Measurements from ENCODE around the gene SLC11A1. TPM values are rescaled to one million over a fixed set of nuclear protein-coding genes. Genes with fewer than 3 reads are reported as not detected.

The SLC11A1 gene
- total and polyA plus RNA-seq, 2 experiments from 2014 or later: 0.63 to 1.1 TPM

DNA sequence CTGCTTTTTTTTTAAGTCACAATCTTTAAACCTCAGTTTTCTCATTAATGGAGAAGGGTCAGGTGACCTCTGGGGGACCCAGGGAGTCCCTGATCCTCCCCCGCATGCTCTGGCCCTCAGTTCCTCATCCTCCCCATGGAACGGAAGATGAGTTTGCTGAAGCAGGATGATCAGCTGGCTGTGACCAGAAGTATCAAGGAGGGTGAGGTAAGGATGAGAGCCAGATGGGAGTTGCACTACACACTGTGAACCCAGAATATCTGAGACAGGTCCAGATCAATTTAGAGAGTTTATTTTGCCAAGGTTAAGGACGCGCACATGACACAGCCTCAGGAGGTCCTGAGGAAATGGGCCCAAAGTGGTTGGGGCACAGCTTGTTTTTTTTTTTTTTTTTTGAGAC is 21.6 kb upstream of the SLC11A1 start:
- no peak for TF ChIP-seq CTCF (IDR thresholded peaks at IDR 0.05; ENCODE audit: low read depth, low read length)
- peaks cover 14% of the 10 kb centered on the region for H3K4me1 ChIP-seq (ENCODE audit: low read depth)

DNA sequence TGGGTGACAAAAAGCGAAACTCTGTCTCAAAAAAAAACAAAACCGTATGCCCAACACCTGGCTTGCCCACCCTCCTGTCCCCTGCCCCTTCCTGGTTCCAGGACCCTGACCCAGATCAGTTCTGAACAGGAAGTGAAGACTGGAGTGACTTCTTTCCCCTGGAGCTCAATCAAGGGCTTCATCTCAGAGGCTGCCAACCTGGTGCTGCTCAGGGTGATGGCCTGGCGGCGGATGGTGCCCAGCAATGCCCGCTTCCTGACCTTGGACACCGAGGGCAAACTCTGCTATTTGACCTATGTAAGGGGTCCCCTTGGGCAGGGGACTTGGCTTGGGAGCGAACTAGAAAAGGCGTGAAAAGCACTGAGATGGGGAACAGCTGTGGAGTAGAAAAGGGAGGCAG is 19.5 kb upstream of the SLC11A1 start:
- H3K4me1 ChIP-seq (ENCODE audit: low read depth): peaks cover 3% of the 10 kb centered on the region
- no peak for DNase-seq (ENCODE audit: low read depth in 1 of 2, low spot score in 1 of 2)
- H3K27me3 ChIP-seq: no peaks in the 10 kb centered on the region
- TF ChIP-seq CTCF (IDR thresholded peaks at IDR 0.05; ENCODE audit: low read depth, low read length): no peak
- no peak overlapping the region for H3K27ac ChIP-seq
- H3K4me3 ChIP-seq: no peak overlapping the region
- H3K36me3 ChIP-seq: no peaks in the 10 kb centered on the region
- H3K9me3 ChIP-seq (ENCODE audit: low read depth): no peaks in the 10 kb centered on the region

More for the DNA sequence above, 21.6 kb upstream of the SLC11A1 start:
- H3K4me3 ChIP-seq: no peak overlapping the region
- H3K36me3 ChIP-seq: no peaks in the 10 kb centered on the region
- H3K27ac ChIP-seq: no peak overlapping the region
- no peaks in the 10 kb centered on the region for H3K9me3 ChIP-seq (ENCODE audit: low read depth)
- DNase-seq (ENCODE audit: low read depth in 1 of 2, low spot score in 1 of 2): no peak
- no peaks in the 10 kb centered on the region for H3K27me3 ChIP-seq

DNA sequence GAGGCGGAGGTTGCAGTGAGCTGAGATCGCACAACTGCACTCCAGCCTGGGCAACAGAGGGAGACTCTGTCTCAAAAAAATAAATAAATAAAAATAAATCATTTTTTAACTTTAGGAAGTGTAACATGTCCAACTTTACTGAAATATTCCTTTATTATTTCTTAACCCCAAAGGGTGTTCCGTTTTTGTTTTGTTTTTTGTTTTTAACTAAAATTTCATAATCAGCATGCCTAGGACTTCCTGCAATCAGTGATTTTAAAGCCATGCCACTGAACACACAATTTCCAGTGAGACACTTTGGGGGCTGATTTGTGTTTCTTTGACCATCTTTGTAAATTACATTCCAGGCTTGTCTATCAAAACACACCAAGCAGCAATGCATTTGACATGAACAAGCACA is 18.3 kb upstream of the SLC11A1 start:
- no peak for TF ChIP-seq CTCF (IDR thresholded peaks at IDR 0.05; ENCODE audit: low read depth, low read length)

DNA sequence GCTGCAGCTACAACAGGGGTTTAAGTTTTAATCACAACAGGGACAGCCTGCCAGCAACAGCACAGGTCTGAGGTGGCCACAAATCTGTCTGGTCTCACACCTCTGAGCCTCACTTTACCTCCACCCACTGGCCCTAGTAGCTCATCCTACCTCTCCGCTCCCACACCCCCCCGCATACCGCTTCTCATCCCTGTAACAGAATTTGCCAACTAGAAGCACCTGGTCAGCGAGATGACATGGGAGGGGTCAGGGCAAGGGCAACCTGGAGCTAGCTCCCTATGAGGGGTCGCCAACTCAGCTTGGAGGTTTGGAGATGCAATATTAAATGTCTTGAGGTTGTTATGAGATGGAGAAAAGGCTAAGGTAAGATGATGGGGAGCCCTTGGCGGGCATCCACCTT is 17.9 kb upstream of the SLC11A1 start:
- TF ChIP-seq CTCF (IDR thresholded peaks at IDR 0.05; ENCODE audit: low read depth, low read length): no peak
- H3K4me1 ChIP-seq (ENCODE audit: low read depth): no peaks in the 10 kb centered on the region
- H3K4me3 ChIP-seq: no peak overlapping the region
- DNase-seq (ENCODE audit: low read depth in 1 of 2, low spot score in 1 of 2): no peak
- no peaks in the 10 kb centered on the region for H3K9me3 ChIP-seq (ENCODE audit: low read depth)
- no peaks in the 10 kb centered on the region for H3K36me3 ChIP-seq
- H3K27ac ChIP-seq: no peak overlapping the region
- no peaks in the 10 kb centered on the region for H3K27me3 ChIP-seq

More for the DNA sequence above, 18.3 kb upstream of the SLC11A1 start:
- Histone ChIP-seq H3K4me1 (ENCODE audit: low read depth) (no peaks in the 10 kb centered on the region), H3K4me3 (no peak overlapping the region), H3K27me3 (no peaks in the 10 kb centered on the region), H3K27ac (no peak overlapping the region), H3K9me3 (ENCODE audit: low read depth) (no peaks in the 10 kb centered on the region), H3K36me3 (no peaks in the 10 kb centered on the region)
- DNase-seq (ENCODE audit: low read depth in 1 of 2, low spot score in 1 of 2): no peak

DNA sequence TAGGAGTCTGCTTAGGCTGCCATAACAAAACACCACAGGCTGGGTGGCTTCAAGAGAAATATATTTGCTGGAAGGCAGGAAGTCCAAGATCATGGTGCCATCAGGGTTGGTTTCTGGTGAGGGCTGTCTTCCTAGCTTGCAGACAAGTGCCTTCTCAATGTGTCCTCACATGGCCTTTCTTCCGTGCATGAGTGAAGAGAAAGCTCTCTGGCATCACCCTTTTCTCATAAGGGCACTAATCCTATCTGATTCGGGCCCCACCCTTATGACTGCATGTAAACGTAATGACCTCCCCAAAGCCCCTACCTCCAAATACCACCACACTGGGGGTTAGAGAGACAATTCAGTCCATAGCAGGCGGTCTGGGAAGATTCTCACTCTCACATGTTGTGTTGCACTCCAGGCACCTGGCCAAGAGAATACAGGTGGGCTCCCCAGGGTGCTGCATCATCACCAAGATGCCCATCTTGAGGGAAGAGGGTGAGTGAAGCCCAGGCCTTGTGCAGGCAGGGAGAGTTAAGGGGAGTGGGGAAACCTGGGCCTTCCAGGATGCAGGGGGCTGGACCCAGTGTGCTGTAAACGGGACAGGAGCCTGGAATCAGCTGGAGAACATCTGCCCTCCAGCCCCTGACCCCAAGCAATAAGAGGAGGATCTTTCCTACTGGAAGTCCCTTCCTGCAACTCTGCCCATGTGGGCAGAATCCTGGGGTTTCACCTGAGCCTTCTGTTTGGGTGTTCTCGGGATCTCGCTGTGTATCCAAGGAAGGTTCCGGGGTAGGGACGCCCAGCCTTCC is 15.3 kb upstream of the SLC11A1 start:
- H3K4me3 ChIP-seq: no peak overlapping the region
- H3K27me3 ChIP-seq: no peaks in the 10 kb centered on the region
- DNase-seq (ENCODE audit: low read depth in 1 of 2, low spot score in 1 of 2): no peak
- no peaks in the 10 kb centered on the region for H3K4me1 ChIP-seq (ENCODE audit: low read depth)
- no peaks in the 10 kb centered on the region for H3K36me3 ChIP-seq
- TF ChIP-seq CTCF (IDR thresholded peaks at IDR 0.05; ENCODE audit: low read depth, low read length): no peak
- H3K9me3 ChIP-seq (ENCODE audit: low read depth): no peaks in the 10 kb centered on the region
- no peak overlapping the region for H3K27ac ChIP-seq
